HepG2 (cell line): Measurements from ENCODE around the gene NARF. TPM values are rescaled to one million over a fixed set of nuclear protein-coding genes. Genes with fewer than 3 reads are reported as not detected.

Source experiments
- ATAC-seq: fragments of 200-7000 bp; cut with Tn5 transposase; 3 replicates; pipeline ENCODE4 v1.9.1; 2020; ENCODE audit warnings: mild to moderate bottlenecking, moderate library complexity
- BruUV-seq: library from RNA; stranded (reverse); fragments of 400-500 nt; replicated peaks from 2 replicates; lab custom pipeline; 2021; lab: Mats Ljungman, UMichigan
- CTCF ChIA-PET: fragments of 300-600 bp; formaldehyde crosslinking; extraction: SDS; loops from one replicate; lab custom pipeline; 2021; ENCODE audit warnings: low total read pairs, inconsistent platforms, low intra/inter-chr PET ratio; lab: Yijun Ruan, JAX
- POLR2A ChIA-PET: fragments of 350-600 bp; sonication (Branson Sonifier 250); formaldehyde crosslinking; loops from one replicate; lab custom pipeline; 2020; ENCODE audit warnings: antibody characterized with exemption, inconsistent platforms; lab: Yijun Ruan, JAX
- DNase-seq: peaks from one replicate; pipeline ENCODE4 v3.0.0-alpha.2; 2015; ENCODE audit warnings: low spot score
- FAIRE-seq: peaks from 3 replicates; lab custom pipeline; 2011; peaks lifted over from hg19 to GRCh38; lab: Jason Lieb, UNC
- H2AFZ ChIP-seq: one replicate; pipeline ENCODE4 v1.6.1; 2011; ENCODE audit warnings: low read length, inconsistent platforms
- H3K27ac ChIP-seq: fragments of 300-600 bp; 3 replicates; pipeline ENCODE4 v1.8.0; 2011; ENCODE audit warnings: mixed run types, mild to moderate bottlenecking, mixed read lengths, low read length, inconsistent platforms; ENCODE audit not compliant: insufficient read depth; ENCODE audit errors: extremely low read length
- H3K27me3 ChIP-seq, 2 experiments: fragments of 200-600 bp in 1 of 2; 2 replicates in 1 of 2; 3 replicates in 1 of 2; pipeline versions ENCODE4 v1.6.0 to v1.8.0; 2011; ENCODE audit warnings: low read length in 2 of 2, mild to moderate bottlenecking in 2 of 2, moderate library complexity in 2 of 2, inconsistent platforms in 1 of 2; ENCODE audit not compliant: insufficient read depth in 2 of 2, control insufficient read depth in 1 of 2
- H3K36me3 ChIP-seq, 2 experiments: fragments of 200-600 bp in 1 of 2; replicated peaks in 1 of 2; 2 replicates in 1 of 2; 3 replicates in 1 of 2; pipeline versions ENCODE4 v1.5.1 to v1.8.0; 2011; ENCODE audit warnings: low read length in 2 of 2, inconsistent platforms in 1 of 2; ENCODE audit not compliant: insufficient read depth in 2 of 2, control insufficient read depth in 1 of 2
- H3K4me1 ChIP-seq: 2 replicates; pipeline ENCODE4 v1.5.1; 2012; ENCODE audit warnings: low read length, inconsistent platforms; ENCODE audit not compliant: insufficient read depth
- H3K4me2 ChIP-seq: 2 replicates; pipeline ENCODE4 v1.6.0; 2011; ENCODE audit warnings: low read depth, low read length, inconsistent platforms
- H3K4me3 ChIP-seq, 3 experiments: fragments of 200-600 bp in 1 of 3; sonication (generic), shearing (Covaris generic) in 1 of 3; replicated peaks in 1 of 3; 2 replicates each; pipeline ENCODE4 v1.5.1; 2011 to 2016; ENCODE audit warnings: low read length in 3 of 3, inconsistent platforms in 2 of 3, low read depth in 2 of 3, mild to moderate bottlenecking in 2 of 3, control low read depth in 1 of 3, mixed read lengths in 1 of 3; ENCODE audit not compliant: insufficient read depth in 1 of 3
- H3K79me2 ChIP-seq: one replicate; pipeline ENCODE4 v1.6.1; 2011; ENCODE audit warnings: low read length, inconsistent platforms; ENCODE audit not compliant: insufficient read depth
- H3K9ac ChIP-seq: 2 replicates; pipeline ENCODE4 v1.6.0; 2011; ENCODE audit warnings: mild to moderate bottlenecking, low read depth, low read length, inconsistent platforms; ENCODE audit not compliant: insufficient read depth
- H3K9me3 ChIP-seq: 2 replicates; pipeline ENCODE4 v1.5.1; 2012; ENCODE audit warnings: mild to moderate bottlenecking, low read length
- H4K20me1 ChIP-seq: 2 replicates; pipeline ENCODE4 v1.6.0; 2011; ENCODE audit warnings: inconsistent platforms, mild to moderate bottlenecking, low read length, moderate library complexity; ENCODE audit not compliant: insufficient read depth
- ARNT ChIP-seq: fragments of 450-650 bp; IDR thresholded peaks from 2 replicates; pipeline ENCODE4 v1.6.1; 2017
- FLYWCH1 ChIP-seq: sonication (generic); formaldehyde crosslinking; IDR thresholded peaks from 2 replicates; pipeline ENCODE4 v1.8.1; 2023; ENCODE audit warnings: mild to moderate bottlenecking, missing genetic modification reagents
- MATR3 ChIP-seq: sonication (generic); formaldehyde crosslinking; IDR thresholded peaks from 2 replicates; pipeline ENCODE4 v1.4.0; 2020; ENCODE audit warnings: missing genetic modification reagents
- PAWR ChIP-seq: sonication (generic); formaldehyde crosslinking; IDR thresholded peaks from 2 replicates; pipeline ENCODE4 v1.4.0; 2020; ENCODE audit warnings: missing genetic modification reagents, mild to moderate bottlenecking, borderline replicate concordance
- PLSCR1 ChIP-seq: sonication (generic); formaldehyde crosslinking; IDR thresholded peaks from 2 replicates; pipeline ENCODE4 v1.5.0; 2020; ENCODE audit warnings: missing genetic modification reagents, mild to moderate bottlenecking, borderline replicate concordance
- POLR2A ChIP-seq, 2 experiments: IDR thresholded peaks; 2 replicates each; pipeline ENCODE4 v1.6.1; 2011; ENCODE audit warnings: low read depth in 2 of 2, low read length in 2 of 2, mild to moderate bottlenecking in 1 of 2, moderate library complexity in 1 of 2; ENCODE audit not compliant: insufficient read depth in 1 of 2
- PRDM10 ChIP-seq: sonication (generic); formaldehyde crosslinking; IDR thresholded peaks from 2 replicates; pipeline ENCODE4 v1.4.0; 2020; ENCODE audit warnings: low read depth, missing genetic modification reagents
- ZNF121 ChIP-seq: sonication (generic); formaldehyde crosslinking; IDR thresholded peaks from 2 replicates; pipeline ENCODE4 v1.5.0; 2020; ENCODE audit warnings: mild to moderate bottlenecking, missing genetic modification reagents
- WGBS: methylation state at CpG from one replicate; pipeline ENCODE4 v1.1.6; 2017; ENCODE audit warnings: low lambda C conversion rate; 5-methylcytosine and 5-hydroxymethylcytosine counted together
- in situ Hi-C: cut with HindIII; loops from 2 replicates; pipeline ENCODE4 v1.10.0; 2017; ENCODE audit warnings: low pct_unique_long_range_greater_than_20kb; ENCODE audit not compliant: extremely low pct_ligation_motif_present
- intact Hi-C: fragments of 100-400 bp; cut with micrococcal nuclease; formaldehyde crosslinking; loops from one replicate; pipeline ENCODE4 v1.10.0; 2022; ENCODE audit not compliant: unreplicated experiment
- polyA plus RNA-seq, 8 experiments: library from polyadenylated mRNA; depleted of rRNA in 3 of 8; stranded (reverse) in 7 of 8; unstranded in 1 of 8; fragments of >200 nt; fragmentation: Illumina TruSeq in 4 of 8; extraction: Trizol in 4 of 8; gene quantifications; 2 replicates each; pipeline versions ENCODE4 v1.2.1 to v1.2.3, GENCODE V29; 2011 to 2016; ENCODE audit warnings: low read depth in 4 of 8, missing spikeins in 1 of 8, mixed read lengths in 1 of 8; ENCODE audit not compliant: insufficient read depth in 1 of 8
- total RNA-seq, 5 experiments: library from RNA; depleted of rRNA; stranded (reverse); fragments of >200 nt; fragmentation: Illumina TruSeq; extraction: Trizol; gene quantifications; 2 replicates each; pipeline ENCODE4 v1.2.3, GENCODE V29; 2016; ENCODE audit warnings: low read depth in 1 of 5

Gene NARF
- total and polyA plus RNA-seq, 2 of the 13 experiments (the other 11 are each of a cell fraction or from before 2014, with no cell fraction given) = 61.1 to 144 TPM

- in situ Hi-C loops = no loop called here
- WGBS = 92% methylated on average over 25 of the region's 28 CpGs
- no peak for TF ChIP-seq ARNT
- 0 out of 2 replicates have a peak, but pooled peaks have one; percentile 14 for TF ChIP-seq ZNF121
- TF ChIP-seq PRDM10 (CRISPR knock-in tag) = no peak
- no peak for TF ChIP-seq PLSCR1
- no peak for TF ChIP-seq FLYWCH1 (CRISPR knock-in tag)
- TF ChIP-seq MATR3 (CRISPR knock-in tag) = 0 out of 2 replicates have a peak, but pooled peaks have one; percentile 22
- no peak for TF ChIP-seq PAWR (CRISPR knock-in tag)
- TF ChIP-seq POLR2A (IDR thresholded peaks at IDR 0.05; ENCODE audit: insufficient read depth in 1 of 2, low read depth in 2 of 2, low read length in 2 of 2) = peak in 1 of 2 experiments; percentile 5; a peak in 1 of 4 replicates
- TF ChIP-seq, all 625 proteins: peak for 3
- TSS peak; percentile 73 for BruUV-seq
- DNase-seq (no peak), FAIRE-seq (no peak), ATAC-seq (no peak)
- Histone ChIP-seq H3K4me1 (no peaks in the 10 kb centered on the region), H3K79me2 (no peaks in the 10 kb centered on the region), H3K27ac (no peak overlapping the region), H2AFZ (no peak overlapping the region), H3K9me3 (no peaks in the 10 kb centered on the region), H3K27me3 (no peaks in the 10 kb centered on the region), H3K4me2 (no peak overlapping the region), H3K9ac (no peak overlapping the region), H4K20me1 (no peaks in the 10 kb centered on the region), H3K4me3 (no peak overlapping the region), H3K36me3 (peaks cover 6 to 9% of the 10 kb centered on the region in 2 experiments)
- POLR2A ChIA-PET = interaction anchor here (0.6 kb wide), 1 partner anchor 169 kb away, joined by 3 read pairs; no protein-coding TSS in a partner anchor
- intact Hi-C loops = no loop called here
- CTCF ChIA-PET = no interaction called here
These were observed 15.7 kb upstream of the NARF start for GRCh38 chr17:82442643-82443464.
